ENCODE measurements around the gene UBE2I.
A peak's percentile ranks its signal among the peaks of the same experiment; 100 is the strongest.

Gene UBE2I

DNA sequence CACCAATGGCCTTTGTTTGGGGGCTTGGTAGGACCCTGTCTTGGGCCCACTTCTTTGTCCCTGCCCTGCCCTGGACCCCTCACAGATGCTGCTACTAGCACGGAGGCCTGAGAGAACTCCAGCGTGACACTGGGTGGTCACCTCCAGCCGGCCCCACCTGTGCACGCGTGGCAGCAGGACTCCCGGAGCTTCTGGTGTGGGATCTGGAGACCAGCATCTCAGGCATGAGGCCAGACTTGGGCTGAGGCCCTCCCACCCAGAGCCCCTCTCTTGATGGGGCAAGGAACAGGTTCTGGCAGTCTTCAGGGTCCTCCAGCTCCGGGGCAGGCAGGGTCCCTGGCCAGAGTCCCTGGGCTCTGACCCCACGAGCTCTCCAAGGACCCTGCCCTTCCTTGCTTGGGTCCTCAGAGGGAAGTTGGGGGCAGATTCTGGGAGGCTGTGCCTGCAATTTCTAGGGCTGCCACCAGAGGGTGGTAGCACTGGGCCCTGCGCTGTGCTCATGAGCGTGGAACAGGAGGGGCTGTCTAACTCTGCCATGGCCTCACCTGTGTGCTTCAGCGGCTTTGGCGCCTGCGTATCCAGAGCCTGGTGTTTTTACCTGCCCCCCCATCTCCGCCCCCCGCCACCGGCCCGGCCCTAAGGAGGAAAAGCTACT is 21.0 kb downstream of the UBE2I start:
- no peak for DNase-seq (ENCODE audit: low read depth in 2 of 2)

DNA sequence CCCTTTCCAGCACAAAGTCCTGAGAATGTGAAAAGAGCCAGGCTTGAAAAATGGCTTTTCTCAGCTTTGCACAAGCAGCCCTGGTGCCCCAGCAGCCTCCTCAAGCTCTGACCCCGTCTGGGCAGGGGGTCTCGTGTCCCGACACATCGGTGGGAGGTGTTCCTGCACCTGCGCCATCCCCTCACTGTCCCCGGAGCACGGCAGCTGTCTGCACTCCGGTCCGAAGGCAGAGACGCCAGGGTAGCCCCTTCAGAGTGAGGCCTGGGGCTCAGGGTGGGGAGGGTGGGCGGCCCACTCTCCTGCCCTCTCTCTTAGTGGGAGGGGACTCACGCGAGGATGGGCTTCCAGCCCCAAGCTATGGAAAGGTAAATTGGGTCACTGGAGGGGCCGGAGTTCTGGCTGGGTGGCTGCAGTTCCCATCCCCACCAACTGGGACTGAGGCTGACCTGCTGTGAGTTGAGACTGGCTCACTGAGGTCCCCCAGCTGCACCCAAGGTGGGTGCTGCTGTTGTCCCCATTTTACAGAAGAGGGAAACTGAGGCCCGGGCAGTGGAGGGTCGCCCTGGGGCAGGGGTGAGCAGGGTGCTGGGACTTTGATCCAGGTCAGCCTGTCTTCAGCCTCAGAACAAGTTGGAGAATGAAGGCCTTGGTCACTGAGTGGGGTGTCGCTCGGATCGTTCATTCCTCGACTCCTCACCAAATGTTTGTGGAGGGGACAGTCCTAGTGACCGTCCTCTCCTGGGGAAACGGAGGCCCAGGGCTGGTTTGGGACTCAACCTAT is 21.7 kb downstream of the UBE2I start:
- no peak for DNase-seq (ENCODE audit: low read depth in 2 of 2)

DNA sequence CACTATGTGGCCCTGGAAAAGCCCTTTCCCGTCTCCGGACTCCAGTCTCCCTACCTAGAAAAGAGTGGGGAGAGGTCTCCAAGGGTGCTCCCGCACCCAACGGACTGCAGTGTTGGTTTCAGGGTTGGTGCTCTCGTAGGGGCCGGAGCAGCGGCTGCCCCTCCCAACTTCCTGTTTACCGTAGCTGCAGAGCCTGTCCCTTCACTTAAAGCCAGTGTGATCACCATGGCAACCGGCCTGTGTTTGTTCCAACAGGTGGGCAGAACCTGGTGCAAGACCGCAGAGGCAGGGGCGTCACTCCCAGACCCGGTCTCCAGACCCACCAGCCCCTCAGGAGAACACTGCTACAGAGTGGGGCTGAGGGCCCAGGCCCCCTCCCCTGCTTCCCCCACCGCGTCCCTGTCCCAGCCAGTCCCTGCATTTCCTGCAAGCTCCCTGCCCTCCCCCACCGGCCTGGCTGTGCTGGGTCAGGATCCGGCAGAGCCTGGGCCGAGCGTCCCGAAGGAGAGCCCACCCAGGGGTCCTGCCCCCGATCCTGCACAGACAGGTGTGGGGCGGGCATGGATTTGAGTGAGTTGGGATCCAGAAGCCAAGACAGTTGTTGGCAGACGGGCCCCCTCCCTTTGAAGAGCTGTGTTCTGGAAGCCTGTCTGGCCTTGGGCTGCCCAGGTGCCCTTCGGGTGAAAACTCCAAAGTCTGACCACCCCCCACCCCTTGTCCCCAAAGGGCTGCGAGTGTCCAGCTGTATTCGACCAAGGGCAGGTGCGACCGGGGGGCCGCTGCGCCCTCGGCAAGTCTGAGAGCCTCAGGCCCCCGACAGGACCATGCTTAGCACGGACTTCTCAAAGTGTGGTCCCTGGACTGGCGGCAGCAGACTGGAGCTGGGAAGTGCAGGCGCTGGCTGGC is 22.5 kb downstream of the UBE2I start:
- DNase-seq (ENCODE audit: low read depth in 2 of 2): no peak

DNA sequence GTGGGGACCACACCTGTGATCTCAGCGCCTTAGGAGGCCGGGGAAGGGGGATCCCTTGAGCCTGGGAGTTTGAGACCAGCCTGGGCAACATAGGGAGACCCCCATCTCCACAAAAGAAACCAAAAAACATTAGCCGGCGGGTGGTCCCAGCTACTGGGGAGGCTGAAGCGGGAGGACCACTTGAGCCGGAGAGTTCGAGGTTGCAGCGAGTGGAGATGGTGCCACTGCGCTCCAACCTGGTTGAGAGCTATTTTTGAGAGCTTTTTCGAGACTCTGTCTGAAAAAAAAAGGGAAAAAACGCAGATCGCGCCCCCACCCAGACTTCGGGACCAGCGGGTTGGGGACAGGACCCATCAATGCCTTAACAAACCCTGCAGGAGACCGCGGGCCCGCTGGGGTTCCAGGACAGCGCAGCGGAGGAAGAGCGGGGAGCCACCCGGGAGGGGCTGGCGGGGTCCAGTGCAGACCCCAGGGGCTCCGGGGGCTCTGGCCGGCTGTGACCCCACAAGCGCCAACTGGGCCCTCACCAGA is 23.2 kb downstream of the UBE2I start:
- no peak for DNase-seq (ENCODE audit: low read depth in 2 of 2)

DNA sequence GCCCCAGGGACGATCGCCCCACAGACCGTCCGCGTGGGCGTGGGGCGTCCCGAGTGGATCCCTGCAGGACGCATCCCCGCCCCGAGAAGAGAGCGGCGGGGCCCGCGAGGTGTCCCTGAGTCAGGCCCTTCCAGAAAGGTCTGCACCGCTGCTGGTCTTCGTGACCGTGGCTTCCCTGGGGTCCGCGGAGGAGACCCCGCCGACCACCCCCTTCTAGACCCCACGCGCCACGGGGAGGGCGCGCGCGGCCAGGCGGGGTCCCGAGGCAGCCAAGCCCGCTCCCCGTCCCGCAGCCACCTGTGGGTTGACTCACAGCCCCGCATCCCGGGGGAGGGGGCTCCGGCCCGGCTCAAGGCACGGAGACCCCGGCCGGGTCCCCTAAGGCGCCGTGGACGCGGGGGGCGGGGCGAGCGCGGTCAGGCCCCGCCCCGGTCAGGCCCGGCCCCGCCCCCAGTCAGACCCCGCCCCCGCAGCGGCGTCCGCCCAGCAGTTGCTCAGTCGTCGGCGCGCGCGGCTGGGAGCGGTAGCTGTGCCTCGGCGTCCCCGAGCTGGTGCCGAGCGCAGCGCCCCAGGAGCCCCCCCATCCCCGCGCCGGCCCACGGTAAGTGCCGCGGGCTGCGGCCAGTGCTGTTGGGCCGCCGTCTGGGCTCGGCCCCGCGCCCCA is 23.8 kb downstream of the UBE2I start, which contains the start of gene BAIAP3:
TSS of gene BAIAP3 (plus strand) at position 497 of the 664 bp plus-strand sequence. CDS start 4,905 bp downstream, outside the sequence.
- DNase-seq (ENCODE audit: low read depth in 2 of 2): no peak

DNA sequence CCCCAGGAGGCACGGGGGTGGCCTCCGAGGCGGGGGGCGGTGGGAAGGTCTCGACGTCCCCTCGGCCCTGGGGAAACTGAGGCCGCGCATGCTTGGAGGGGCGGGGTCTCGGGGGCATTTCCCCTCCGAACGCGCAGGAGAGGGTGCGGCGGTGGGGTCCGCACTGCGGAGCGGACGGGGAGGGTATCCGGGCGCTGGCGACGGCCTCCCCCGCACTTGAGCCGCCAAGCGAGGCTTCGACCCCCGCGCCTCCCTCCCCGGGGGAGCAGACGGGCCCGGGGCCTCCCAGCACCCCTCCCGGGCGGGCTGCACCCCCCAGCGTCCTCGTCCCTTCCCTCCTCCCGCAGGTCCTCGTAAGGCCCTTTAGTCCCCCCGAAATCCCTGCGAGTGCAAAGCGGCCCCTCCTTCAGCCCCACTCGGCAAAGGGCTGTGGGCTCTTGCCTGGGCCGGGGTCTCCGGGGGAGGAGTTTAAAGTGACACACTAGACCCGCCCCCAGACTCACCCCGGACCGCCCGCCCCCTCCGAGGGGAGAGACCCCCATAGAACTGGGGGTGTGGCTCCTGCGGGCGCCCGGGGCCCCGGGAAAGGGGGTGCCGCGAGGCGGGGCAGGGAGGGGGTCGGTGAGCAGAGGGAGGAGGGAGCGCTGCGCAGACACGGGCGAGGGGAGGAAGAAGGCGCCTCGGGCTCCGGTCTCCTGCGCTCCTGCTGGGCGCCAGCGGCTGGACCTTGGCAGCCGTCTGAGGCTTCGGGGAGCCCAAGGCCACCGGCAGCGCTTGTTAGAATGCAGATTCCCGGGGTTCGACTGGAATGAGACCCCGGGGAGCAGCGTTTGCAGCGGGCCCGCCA is 24.6 kb downstream of the UBE2I start:
- DNase-seq (ENCODE audit: low read depth in 2 of 2): no peak

DNA sequence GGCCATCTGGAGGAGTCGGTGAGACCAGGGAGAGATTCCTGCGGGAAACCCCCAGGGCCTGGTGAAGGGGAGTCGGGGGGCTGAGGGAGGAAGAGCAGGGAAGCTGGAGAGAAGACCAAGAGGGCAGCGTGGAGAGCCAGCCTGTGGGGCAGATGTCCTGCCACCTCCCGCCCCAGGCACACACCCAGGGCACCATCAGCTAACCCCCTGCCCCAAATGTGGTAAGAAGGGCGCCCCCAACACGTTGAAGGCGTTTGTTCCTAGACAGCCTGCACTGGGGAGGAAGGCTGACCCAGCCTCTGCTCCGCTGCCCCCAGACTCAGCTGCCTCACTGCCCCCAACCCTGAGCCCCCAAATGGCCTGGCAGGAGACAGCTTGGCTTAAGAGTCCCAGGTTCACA is 25.3 kb downstream of the UBE2I start:
- no peak for DNase-seq (ENCODE audit: low read depth in 2 of 2)

DNA sequence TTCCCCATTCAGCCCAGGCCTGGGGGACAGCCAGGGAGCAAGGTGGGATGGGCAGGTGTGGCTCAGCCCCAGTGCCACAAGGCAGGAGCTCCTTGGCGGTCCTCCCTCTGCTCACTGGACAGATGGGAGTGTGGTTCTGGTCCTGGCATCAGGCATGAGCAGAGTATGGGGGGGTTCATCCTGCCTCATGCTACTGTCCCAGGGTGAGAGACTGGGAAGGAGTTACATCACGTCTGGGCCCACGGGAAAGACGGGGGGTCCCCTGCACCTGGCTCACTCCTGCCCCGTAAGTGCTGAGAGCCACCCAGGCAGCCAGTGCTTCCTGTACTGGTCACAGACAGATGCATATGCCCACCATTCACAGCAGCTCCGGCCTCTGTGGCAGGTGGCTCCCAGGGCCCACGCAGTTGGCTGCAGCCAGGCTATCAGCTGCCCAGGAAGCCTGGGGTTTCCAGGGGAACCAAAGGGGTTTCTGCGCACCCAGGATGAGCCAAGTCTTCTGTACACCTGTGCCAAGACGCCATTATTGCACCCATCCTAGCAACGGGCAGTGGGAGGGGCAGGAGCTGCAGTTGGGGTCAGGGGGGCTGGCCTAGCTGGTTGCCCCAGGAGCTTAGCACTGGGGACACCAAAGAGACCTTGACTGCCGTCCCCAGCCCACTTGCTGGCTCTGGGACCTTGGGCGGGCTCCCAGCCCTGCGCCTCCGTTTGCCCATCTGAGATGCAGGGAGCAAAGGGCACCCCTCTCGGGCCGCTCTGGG is 26.0 kb downstream of the UBE2I start:
- no peak for DNase-seq (ENCODE audit: low read depth in 2 of 2)

DNA sequence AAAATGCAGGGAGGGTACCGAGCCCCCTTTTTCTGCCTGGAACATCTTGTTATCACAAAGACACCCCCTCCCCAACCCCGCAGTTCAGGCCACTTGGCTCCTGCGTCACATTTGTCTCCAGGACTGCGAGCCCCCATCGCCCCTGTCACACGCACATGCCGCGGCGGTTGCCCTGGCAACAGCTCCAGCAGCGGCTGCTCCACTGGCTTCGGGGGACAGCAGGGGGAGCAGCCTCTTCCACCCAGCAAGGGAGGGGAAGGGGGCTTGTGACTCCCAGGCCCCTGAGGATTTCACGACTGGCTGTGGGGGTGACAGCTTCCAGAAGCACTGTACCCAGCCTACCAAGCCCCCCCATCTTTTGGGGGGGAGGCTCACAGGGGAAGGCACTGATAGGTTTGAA is 26.6 kb downstream of the UBE2I start:
- DNase-seq (ENCODE audit: low read depth in 2 of 2): no peak

DNA sequence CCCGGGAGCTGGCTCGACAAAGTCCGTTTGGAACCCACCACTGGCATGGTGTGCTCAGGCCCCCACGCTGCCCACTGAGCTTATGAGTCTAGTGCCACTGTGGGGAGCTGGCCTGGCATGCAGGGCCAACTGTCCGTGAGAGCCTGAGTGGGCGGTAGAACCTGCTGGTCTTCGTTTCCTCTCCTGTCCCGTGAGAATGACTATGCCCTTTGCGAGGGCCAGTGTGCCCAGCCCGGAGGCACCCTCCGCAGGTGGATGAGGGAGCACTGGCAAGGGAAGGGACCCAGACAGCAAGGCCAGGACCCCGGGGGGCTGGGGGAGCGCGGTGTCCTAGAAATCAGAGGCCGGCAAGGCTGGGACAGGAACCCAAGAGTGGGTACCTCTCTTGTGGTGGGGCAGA is 27.2 kb downstream of the UBE2I start:
- no peak for DNase-seq (ENCODE audit: low read depth in 2 of 2)

DNA sequence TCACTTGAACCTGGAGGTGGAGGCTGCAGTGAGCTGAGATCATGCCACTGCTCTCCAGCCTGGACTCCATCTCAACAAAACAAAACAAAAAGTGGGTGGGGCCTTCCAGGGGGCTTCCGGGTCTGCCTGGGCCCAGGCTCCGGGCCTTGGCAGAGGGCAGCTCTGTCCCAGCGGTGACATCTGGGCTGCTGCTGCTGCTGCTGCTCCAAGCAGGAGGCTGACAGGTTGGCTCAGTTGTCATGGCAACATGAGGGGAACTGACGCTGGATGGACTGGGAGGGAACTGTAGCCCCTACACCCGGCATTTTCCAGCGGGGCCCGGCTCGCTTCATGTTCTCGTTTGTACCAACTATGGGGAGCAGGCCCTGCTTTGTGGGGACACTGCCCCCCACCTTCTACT is 28.1 kb downstream of the UBE2I start:
- no peak for DNase-seq (ENCODE audit: low read depth in 2 of 2)

DNA sequence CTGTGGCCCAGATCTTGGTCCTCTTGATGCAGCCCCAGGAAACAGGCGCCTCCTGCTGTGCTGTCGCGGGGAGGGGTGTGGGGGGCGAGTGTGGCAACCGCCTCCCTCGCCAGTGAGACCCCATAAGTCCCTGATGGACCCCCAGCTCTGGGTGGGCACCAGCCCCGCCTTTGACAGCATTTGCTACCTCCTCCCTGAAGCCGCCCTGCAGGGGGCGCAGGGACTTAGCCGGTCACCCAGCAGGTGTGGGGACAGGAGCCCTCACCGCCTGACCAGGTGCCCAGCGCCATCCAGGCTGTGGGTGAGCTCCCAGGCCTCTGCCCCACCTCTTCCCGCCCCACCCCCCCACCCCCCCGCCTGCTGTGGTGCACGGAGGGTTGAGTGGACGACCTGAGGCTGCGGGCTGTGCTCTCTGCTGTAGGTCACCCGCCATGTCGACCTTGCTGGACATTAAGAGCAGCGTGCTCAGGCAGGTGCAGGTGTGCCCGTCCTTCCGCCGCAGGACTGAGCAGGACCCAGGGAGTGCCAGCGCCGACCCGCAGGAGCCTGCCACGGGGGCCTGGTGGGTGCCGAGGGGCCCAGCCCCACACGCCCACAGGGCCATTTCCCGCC is 28.8 kb downstream of the UBE2I start:
- no peak for DNase-seq (ENCODE audit: low read depth in 2 of 2)

DNA sequence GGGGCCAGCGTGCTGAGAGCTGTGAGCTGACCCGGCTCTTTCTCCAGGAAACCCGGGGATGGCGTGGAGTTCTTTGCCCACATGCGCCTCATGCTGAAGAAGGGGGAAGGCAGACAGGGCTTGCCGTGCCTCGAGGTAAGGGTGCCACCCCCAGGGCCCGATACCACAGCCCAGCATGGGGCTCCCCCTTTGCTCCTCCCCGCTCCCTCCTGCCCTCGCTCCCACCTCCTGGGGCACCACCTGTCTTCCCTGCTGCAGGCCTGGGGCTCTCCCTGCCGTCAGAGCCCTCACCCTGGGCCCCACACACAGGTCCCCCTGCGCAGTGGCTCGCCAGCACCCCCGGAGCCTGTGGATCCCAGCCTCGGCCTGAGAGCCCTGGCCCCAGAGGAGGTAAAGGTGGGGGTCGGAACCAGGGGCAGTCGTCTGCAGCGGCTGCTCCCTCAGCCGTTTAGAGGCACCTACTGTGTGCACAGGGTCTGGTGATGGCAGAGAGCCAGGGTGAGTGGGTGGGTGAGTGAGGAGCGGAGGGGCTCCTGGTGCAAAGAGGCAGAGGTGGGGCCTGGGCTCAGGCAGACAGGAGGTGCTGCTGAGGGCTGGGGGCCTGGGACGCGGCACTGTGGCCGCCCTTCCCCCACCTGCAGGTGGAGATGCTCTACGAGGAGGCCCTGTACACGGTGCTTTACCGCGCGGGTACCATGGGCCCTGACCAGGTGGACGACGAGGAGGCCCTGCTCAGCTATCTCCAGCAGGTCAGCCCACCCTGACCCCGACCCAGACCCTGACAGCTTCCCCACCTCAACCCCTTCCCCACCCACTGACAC is 29.6 kb downstream of the UBE2I start:
- no peak for DNase-seq (ENCODE audit: low read depth in 2 of 2)

DNA sequence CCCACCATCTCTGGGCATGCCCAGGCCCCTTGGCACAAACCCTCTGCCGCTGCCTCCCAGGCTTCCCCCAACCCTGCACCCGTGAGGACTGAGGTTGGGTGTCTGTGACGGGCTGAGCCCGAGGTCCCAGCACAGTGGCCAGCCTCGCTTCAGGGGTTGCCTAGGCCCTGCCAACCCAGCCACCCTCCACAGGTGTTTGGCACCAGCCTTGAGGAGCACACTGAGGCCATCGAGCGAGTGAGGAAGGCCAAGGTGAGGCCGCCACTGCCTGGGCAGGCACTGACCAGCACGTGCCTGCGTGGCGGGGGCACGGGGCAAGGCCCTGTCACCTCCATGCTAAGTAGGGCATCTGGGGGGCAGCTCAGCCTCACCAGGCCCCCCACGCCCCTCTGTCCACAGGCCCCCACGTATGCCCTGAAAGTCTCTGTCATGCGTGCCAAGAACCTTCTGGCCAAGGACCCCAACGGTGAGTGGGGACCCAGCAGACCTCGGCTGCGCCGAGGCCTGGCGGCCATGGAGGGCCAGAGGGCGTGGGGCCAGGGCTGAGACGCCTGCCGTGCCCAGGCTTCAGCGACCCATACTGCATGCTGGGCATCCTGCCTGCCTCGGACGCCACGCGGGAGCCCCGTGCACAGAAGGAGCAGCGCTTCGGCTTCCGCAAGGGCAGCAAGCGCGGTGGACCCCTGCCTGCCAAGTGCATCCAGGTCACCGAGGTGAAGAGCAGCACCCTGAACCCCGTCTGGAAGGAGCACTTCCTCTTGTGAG is 31.5 kb downstream of the UBE2I start:
- no peak for DNase-seq (ENCODE audit: low read depth in 2 of 2)

DNA sequence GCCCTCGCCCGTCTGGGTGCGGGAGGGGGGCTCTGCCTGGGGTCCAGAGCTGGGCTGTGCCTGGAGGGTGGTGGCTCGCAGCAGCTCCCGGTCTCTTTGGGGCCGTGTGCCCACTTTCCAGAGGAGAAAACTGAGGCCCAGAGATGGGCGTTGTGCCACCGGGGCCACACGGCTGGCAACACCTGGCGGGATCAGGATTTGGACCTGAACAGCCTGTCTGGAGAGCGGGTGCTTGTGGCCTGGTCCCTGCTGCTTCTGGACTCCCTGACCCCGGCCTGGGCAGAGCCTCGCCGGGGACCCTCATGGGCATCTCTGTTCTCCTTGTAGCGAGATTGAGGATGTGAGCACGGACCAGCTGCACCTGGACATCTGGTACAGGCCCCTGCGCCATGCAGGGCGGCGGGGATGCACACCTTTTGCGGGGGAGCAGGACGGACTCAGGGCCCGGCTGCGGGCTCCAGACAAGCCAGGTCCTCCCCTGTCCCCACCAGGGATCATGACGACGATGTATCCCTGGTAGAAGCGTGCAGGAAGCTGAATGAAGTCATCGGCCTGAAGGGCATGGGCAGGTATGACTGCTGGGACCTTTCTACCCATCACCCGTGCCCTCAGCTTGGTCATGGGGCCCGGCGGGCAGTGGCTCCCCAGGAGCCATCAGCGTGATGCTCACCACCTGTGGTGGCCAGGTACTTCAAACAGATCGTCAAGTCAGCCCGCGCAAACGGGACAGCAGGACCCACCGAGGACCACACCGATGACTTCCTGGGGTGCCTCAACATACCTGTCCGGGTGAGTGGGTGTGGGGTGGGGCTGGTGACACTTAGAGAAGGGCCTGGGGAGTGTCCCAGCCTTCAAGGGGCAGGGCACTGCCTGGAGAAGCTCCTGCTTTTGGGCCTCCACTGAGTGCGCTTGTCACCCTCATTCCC is 32.3 kb downstream of the UBE2I start:
- DNase-seq (ENCODE audit: low read depth in 2 of 2): no peak

DNA sequence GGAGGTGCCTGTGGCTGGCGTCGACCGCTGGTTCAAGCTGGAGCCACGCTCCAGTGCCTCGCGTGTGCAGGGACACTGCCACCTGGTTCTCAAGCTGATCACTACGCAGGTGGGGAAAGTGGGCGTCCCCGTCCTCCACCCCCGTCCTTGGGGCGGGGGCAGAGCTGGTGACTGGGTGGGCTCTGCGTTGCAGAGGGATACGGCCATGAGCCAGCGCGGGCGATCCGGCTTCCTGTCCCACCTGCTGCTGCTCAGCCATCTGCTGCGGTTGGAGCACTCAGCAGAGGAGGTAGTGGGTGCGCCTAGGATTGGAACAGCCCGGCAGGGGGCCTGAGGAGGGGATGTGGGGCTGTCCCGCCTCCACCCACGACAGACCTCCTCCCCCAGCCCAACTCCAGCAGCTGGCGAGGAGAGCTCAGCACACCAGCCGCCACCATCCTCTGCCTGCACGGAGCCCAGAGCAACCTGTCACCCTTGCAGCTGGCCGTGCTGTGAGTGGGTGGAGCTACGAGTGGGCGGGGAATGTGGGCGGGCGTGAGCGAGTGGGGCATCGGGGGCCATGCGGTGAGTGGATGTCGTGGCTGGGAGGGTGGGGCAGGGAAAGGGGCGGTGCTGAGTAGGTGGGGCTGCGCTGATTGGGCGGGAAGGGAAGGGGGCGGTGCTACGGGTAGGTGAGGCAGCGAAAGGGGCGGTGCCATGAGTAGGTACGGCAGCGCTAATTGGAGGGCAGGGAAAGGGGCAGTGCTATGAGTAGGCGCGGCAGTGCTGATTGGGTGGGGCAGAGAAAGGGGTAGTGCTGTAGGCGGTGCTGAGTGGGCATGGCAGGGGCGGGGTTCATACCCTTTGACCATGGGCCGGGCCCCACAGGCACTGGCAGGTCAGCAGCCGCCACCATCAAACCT is 33.3 kb downstream of the UBE2I start:
- peak; percentile 21 to 22 for DNase-seq (ENCODE audit: low read depth in 2 of 2)

Measured in fibroblast of skin of left quadriceps (primary cell).